Measurements from ENCODE around the gene SLBP. TPM values are rescaled to one million over a fixed set of nuclear protein-coding genes. Genes with fewer than 3 reads are reported as not detected.

Gene SLBP
- total RNA-seq, 1 experiment from 2014 or later = 98.3 TPM

DNA sequence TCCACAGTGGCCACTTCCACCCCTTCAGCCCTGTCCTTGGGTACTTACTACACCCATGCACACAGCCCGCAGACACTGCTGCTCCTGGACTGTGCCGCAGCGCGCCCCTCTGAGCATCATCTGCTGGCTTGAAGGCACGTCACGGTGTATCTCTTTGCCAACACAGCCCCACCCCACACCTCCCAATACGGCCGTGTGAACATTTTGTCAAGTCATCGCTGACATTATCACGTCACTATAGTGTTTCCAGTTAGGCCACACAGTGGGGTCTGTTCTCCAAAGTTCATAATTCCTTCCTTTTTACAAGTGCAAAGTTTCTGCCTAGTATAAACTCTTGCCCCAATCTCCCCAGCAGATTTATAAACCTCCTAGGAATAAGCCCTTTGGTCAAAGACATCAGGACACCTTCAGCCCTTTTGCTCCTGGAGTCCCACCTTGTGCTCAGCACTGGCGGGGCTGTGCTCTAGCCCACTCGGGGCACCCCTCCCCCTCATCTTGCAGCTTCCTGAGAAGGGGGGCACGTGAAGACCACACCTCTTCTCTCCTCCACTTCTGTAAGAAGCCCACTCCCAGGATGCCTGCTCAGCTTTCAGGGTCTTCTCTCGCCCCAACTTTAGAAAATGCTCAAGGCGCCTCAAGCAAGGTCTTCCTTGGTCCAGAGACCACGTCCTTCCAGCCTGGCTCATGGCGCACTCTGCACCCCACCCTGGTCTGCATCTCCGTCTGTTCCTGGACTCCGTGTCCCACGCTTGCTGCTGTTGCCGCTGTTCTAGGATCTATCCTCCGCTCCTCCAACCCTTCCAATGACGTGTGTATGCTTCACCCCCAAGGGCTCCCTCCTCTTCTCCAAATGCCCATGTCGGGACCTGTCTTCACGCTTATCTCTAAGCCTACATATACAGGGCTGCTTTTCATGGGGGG, 35.3 kb downstream of the SLBP start:
- H3K27ac ChIP-seq (ENCODE audit: low read length) = no peak overlapping the region
- H3K4me3 ChIP-seq (ENCODE audit: low read length) = no peak overlapping the region
- H3K4me2 ChIP-seq (ENCODE audit: low read length) = no peak overlapping the region
- TF ChIP-seq EZH2phosphoT487 (IDR thresholded peaks at IDR 0.05; ENCODE audit: borderline replicate concordance, low read length) (no peak), EZH2 (IDR thresholded peaks at IDR 0.05; ENCODE audit: low read length, unreplicated experiment) (no peak)
- TF ChIP-seq, protein P1, sequence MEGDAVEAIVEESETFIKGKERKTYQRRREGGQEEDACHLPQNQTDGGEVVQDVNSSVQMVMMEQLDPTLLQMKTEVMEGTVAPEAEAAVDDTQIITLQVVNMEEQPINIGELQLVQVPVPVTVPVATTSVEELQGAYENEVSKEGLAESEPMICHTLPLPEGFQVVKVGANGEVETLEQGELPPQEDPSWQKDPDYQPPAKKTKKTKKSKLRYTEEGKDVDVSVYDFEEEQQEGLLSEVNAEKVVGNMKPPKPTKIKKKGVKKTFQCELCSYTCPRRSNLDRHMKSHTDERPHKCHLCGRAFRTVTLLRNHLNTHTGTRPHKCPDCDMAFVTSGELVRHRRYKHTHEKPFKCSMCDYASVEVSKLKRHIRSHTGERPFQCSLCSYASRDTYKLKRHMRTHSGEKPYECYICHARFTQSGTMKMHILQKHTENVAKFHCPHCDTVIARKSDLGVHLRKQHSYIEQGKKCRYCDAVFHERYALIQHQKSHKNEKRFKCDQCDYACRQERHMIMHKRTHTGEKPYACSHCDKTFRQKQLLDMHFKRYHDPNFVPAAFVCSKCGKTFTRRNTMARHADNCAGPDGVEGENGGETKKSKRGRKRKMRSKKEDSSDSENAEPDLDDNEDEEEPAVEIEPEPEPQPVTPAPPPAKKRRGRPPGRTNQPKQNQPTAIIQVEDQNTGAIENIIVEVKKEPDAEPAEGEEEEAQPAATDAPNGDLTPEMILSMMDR (conservative IDR thresholded peaks at IDR 0.05; ENCODE audit: low read depth, low read length) = no peak
- no peaks in the 10 kb centered on the region for H3K79me2 ChIP-seq (ENCODE audit: low read length)
- no TSS peak for BruUV-seq (replicated peaks)
- H3K4me1 ChIP-seq (ENCODE audit: insufficient read depth, low read length) = no peaks in the 10 kb centered on the region
- no peaks in the 10 kb centered on the region for H3F3A ChIP-seq (ENCODE audit: low read length, unreplicated experiment)
- POLR2A ChIA-PET (ENCODE audit: unreplicated experiment) = no interaction called here
- H3K36me3 ChIP-seq (ENCODE audit: low read depth, low read length) = no peaks in the 10 kb centered on the region
- CTCF ChIA-PET = interaction anchor here (0.7 kb wide), 1 partner anchor 37 kb away, joined by 3 read pairs; no protein-coding TSS in a partner anchor
- ATAC-seq (no peak), DNase-seq (no peak)
- no peaks in the 10 kb centered on the region for H4K20me1 ChIP-seq (ENCODE audit: low read length)
- intact Hi-C loops (cut with micrococcal nuclease) = no loop called here
- no peaks in the 10 kb centered on the region for H3K9me3 ChIP-seq (ENCODE audit: low read length)
- H3K9me2 ChIP-seq (replicated peaks; ENCODE audit: low read length) = no peaks in the 10 kb centered on the region
- no peaks in the 10 kb centered on the region for H3K27me3 ChIP-seq (ENCODE audit: low read length)
- H2AFZ ChIP-seq (ENCODE audit: low read length) = no peak overlapping the region
- H3K9ac ChIP-seq (ENCODE audit: low read length) = no peak overlapping the region

DNA sequence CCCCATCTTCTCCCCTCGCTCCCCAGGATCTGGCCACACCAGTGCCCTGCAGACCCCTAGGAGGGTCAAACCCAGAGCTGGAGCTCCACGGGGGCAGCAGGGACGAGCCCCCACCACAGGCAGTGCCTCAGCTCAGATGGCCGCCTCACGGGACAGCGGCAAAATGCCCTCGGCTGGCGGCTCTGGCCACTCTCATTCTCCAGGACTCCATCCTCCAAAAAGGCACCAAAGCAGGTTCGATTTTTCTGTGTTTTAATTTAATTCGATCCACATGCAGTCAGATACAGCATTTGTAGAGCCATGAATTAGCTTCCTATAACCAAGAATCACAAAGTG, 36.3 kb downstream of the SLBP start:
- POLR2A ChIA-PET (ENCODE audit: unreplicated experiment) = no interaction called here
- TF ChIP-seq EZH2phosphoT487 (IDR thresholded peaks at IDR 0.05; ENCODE audit: borderline replicate concordance, low read length) (no peak), EZH2 (IDR thresholded peaks at IDR 0.05; ENCODE audit: low read length, unreplicated experiment) (no peak)
- TF ChIP-seq, protein P1 (conservative IDR thresholded peaks at IDR 0.05; ENCODE audit: low read depth, low read length) = no peak
- no peak overlapping the region for H3K9ac ChIP-seq (ENCODE audit: low read length)
- no peaks in the 10 kb centered on the region for H3K9me2 ChIP-seq (replicated peaks; ENCODE audit: low read length)
- no peak overlapping the region for H3K4me3 ChIP-seq (ENCODE audit: low read length)
- no peaks in the 10 kb centered on the region for H4K20me1 ChIP-seq (ENCODE audit: low read length)
- CTCF ChIA-PET = no interaction called here
- no peak overlapping the region for H2AFZ ChIP-seq (ENCODE audit: low read length)
- intact Hi-C loops (cut with micrococcal nuclease) = no loop called here
- H3K79me2 ChIP-seq (ENCODE audit: low read length) = no peaks in the 10 kb centered on the region
- no peak overlapping the region for H3K27ac ChIP-seq (ENCODE audit: low read length)
- H3K27me3 ChIP-seq (ENCODE audit: low read length) = no peaks in the 10 kb centered on the region
- no peaks in the 10 kb centered on the region for H3K36me3 ChIP-seq (ENCODE audit: low read depth, low read length)
- no peaks in the 10 kb centered on the region for H3F3A ChIP-seq (ENCODE audit: low read length, unreplicated experiment)
- no TSS peak for BruUV-seq (replicated peaks)
- no peak for DNase-seq
- no peak for ATAC-seq
- H3K9me3 ChIP-seq (ENCODE audit: low read length) = no peaks in the 10 kb centered on the region
- no peaks in the 10 kb centered on the region for H3K4me1 ChIP-seq (ENCODE audit: insufficient read depth, low read length)
- H3K4me2 ChIP-seq (ENCODE audit: low read length) = no peak overlapping the region

- Histone ChIP-seq H3K27me3 (ENCODE audit: low read length) (no peaks in the 10 kb centered on the region), H3K9me2 (replicated peaks; ENCODE audit: low read length) (no peaks in the 10 kb centered on the region), H3F3A (ENCODE audit: low read length, unreplicated experiment) (no peaks in the 10 kb centered on the region), H3K9ac (ENCODE audit: low read length) (no peak overlapping the region), H3K27ac (ENCODE audit: low read length) (no peak overlapping the region), H3K4me1 (ENCODE audit: insufficient read depth, low read length) (no peaks in the 10 kb centered on the region), H3K4me3 (ENCODE audit: low read length) (no peak overlapping the region), H4K20me1 (ENCODE audit: low read length) (no peaks in the 10 kb centered on the region), H3K4me2 (ENCODE audit: low read length) (no peak overlapping the region), H3K9me3 (ENCODE audit: low read length) (no peaks in the 10 kb centered on the region), H3K36me3 (ENCODE audit: low read depth, low read length) (no peaks in the 10 kb centered on the region), H2AFZ (ENCODE audit: low read length) (no peak overlapping the region), H3K79me2 (ENCODE audit: low read length) (no peaks in the 10 kb centered on the region)
- BruUV-seq (replicated peaks) = no TSS peak
- TF ChIP-seq, protein P1 (conservative IDR thresholded peaks at IDR 0.05; ENCODE audit: low read depth, low read length) = no peak
- no peak for TF ChIP-seq EZH2phosphoT487 (IDR thresholded peaks at IDR 0.05; ENCODE audit: borderline replicate concordance, low read length)
- TF ChIP-seq EZH2 (IDR thresholded peaks at IDR 0.05; ENCODE audit: low read length, unreplicated experiment) = no peak
- ChIA-PET CTCF (no interaction called here), POLR2A (ENCODE audit: unreplicated experiment) (no interaction called here)
- ATAC-seq (no peak), DNase-seq (no peak)
- intact Hi-C loops (cut with micrococcal nuclease) = no loop called here
Observed at GRCh38 chr4:1675136-1675801, 36.9 kb downstream of the SLBP start.
